Nucleus accumbens (tissue), 56 donors: ENCODE data around the gene SLC66A1.

Source experiments
- DNase-seq, 56 donors: peaks; one replicate each; lab custom pipeline; 2025; lab: John Stamatoyannopoulos, UW

SLC66A1 gene

GRCh38 chr1:19323987-19324664 lies 12.0 kb downstream of the SLC66A1 start:
- no peak for DNase-seq

- no peak for DNase-seq
These were observed 12.5 kb downstream of the SLC66A1 start for GRCh38 chr1:19324665-19324990.

- DNase-seq: no peak
These were observed 13.3 kb downstream of the SLC66A1 start for GRCh38 chr1:19325368-19325957.

DNA sequence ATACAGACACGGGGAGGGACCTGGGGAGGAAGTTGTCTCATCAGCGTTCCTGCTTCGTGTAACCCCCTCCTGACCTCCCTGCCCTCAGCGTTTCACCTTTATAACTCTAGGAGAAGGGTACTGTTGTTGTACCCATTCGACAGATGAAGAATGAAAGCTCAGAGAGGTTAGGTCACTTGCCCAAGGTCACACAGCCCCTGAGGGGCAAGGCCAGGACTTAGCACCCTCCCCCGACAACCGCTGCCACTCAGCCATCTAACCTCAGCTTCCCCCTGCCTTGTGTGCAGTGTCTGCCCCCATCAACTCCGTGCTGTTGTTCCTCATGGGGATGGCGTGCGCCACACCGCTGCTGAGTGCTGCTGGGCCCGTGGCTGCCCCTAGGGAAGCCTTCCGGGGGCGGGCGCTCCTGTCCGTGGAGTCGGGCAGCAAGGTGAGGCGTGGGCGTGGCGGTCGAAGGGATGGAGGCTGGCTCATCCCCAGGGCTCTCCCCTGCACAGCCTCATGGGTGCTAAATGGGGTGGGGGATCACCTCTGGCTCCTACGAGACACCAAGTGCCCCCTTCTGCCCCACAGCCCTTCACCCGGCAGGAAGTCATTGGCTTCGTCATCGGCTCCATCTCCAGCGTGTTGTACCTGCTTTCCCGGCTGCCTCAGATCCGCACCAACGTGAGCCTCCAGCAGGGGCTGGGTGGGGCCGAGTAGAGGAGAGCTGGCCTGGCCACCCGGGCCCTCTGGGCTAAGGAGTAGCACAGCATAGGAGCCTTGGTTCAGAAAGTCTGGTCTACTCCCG lies 14.0 kb downstream of the SLC66A1 start:
- no peak for DNase-seq

GRCh38 chr1:19326748-19327065 lies 14.6 kb downstream of the SLC66A1 start:
- no peak for DNase-seq

- DNase-seq: no peak
These were observed 15.2 kb downstream of the SLC66A1 start for GRCh38 chr1:19327301-19327700.

DNA sequence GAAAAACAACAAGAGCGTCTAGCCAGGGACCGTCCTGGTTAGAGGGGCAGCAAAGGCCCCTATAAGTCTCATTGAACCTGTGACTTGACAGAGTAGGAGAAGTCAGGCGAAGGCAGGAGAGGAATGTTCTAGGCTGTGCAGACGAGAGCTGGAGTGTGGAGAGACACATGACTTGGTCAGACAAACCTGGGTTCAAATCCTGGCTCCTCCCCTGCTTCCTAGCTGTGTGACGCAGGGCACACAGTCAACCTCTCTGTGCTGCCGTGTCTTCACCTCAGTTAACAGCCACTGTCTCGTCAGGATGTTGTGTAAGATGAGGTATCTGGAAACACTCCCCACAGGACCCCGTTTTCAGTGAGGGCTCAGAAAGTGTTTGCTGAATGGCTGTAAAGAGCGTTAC lies 15.6 kb downstream of the SLC66A1 start:
- DNase-seq: no peak

DNA sequence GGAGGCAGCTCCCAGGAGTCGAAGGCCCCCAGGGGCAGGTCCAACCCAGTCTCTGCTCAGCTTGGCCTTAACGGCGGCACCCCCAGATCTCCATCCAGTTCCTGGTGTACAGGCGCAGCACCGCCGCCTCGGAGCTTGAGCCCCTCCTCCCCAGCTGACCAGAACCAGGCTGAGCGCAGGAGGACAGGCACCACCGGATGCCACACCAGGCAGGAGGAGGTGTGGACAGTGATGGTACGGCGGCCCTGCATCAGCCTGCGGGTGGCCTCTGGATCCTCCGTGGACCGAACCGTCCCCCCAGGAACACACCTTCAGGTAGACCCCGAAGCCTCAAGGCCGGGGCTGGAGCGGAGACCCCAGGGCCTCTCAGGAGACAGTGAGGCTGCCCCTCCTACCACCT lies 16.4 kb downstream of the SLC66A1 start:
- DNase-seq: no peak

DNA sequence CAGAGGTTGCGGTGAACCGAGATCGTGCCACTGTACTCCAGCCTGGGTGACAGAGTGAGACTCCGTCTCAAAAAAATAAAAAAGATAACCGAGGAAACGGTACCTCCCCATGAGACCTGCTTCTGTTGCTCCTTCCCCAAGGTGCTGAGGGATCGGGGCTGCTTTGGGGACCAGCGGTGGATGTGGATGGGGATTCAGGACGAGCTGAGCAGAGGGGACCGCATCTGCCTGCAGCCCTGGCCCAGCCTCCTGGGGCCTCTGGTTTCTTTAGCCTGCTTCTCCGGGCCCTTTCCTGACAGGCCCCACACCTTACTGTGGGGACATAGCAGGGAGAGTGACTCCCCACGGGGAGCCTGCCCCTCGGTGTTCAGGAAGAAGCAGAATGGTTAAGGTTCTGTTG lies 17.1 kb downstream of the SLC66A1 start:
- no peak for DNase-seq

GRCh38 chr1:19329611-19330010 lies 17.5 kb downstream of the SLC66A1 start:
- no peak for DNase-seq

DNA sequence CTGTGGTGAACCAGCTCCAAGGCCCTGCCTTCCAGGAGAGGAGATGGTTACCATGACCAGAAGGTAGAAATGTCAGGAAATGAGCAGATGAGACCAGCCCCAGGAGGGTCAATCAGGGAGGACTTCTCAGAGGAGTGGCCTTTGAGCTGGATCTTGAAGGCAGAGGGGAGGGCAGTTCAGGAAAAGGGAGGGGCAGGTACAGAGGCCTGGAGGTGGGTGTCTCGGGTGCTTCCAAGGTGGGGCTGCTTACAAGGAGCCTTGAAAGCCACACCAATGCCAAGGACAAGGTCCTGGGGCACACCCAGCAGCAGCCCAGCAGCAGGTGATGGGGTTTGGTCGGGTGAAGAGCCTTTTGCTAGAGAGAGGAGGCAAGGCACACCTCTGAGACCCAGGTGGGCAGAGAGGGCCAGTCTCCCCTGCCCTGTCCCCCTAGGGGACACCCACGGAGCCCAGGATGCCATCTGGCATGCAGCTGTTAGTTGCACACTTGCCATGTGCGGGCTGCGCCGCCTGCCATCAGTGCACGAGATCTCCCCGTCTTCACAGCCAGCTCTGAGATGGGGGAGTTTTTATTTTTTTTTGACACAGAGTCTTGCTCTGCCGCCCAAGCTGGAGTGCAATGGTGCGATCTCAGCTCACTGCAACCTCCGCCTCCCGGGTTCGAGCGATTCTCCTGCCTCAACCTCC lies 18.5 kb downstream of the SLC66A1 start:
- DNase-seq: no peak

DNA sequence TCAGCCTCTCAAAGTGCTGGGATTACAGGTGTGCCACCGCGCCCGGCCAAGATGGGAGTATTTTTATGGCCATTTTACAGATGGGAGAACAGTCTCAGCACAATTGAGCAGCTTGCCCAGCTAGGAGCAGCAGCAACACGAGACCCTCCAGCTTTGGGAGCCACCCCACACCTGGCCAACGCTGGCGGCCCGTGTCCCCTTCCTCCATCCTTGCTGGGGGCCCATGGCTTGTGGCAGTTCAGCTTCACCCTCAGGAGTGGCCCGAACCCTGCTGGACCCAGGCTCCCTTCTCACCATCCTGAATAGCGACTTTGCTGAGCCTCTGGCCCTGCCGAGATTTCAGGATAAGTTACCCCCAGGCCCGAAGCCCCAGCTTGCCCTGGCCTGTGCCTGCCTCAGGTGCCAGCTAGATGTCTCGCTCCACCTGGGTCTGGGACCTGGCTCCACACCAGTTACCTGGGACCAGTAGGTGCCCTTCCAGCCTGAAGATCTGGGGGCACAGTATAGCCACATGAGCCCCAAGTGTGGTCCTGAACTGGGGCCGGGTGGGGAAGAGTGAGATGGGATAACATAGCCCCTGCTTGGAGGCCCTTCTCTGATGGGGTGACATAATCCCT lies 19.2 kb downstream of the SLC66A1 start:
- no peak for DNase-seq

DNA sequence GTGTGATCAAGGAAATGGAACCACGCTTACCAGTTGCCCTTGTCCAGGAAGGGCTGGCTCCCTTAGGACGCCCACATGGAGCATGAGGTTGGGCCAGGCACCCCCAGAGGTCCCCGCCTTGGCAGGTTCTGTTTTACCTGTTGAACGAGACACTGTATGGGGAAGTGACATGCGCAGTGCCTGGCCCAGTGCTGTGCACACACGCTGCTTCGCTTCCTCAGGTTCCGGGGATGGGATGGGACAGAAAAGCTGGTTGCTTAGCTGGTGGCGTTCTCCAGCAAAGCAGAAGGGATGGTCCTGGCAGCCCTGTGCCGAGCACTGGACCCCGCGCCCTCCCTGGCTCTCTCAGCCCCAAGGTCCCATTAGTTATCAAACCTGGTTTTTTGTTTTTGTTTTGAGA lies 20.7 kb downstream of the SLC66A1 start:
- DNase-seq: no peak

DNA sequence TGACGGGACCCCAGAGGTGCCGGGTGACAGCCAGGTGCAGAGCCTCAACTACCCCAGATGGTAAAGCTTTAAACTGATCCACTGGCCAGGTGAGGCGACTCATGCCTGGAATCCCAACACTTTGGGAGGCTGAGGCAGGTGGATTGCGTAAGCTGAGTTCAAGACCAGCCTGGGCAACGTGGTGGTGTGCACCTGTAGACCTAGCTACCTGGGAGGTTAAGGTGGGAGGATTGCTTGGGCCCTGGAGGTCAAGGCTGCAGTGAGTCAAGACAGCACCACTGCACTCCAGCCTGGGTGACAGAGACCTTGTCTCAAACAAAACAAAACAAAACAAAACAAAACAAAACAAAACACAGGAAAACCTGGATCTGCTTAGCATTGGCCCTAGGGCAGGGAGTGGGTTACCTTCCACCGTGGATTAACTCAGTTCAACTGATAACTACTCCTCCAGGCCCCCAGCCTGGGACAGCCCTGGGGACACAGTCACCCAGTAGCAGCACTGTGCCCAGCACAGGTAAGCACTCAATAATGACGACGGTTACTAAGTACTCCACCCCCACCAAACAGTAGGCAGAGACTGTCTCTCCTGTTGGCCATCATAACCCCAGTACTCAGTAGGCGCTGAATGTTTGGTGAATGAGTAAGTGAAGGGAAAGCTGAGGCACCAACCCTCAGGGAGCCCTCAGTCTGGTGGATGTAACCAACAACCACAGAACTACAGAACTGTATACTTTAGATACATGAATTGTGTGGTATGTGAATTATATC lies 21.6 kb downstream of the SLC66A1 start:
- DNase-seq: no peak

- no peak for DNase-seq
These were observed 24.4 kb downstream of the SLC66A1 start for GRCh38 chr1:19336543-19336942.

GRCh38 chr1:19337289-19337688 lies 25.2 kb downstream of the SLC66A1 start:
- no peak for DNase-seq

- DNase-seq: no peak
These were observed 26.2 kb downstream of the SLC66A1 start for GRCh38 chr1:19338323-19338762.

- no peak for DNase-seq
These were observed 27.2 kb downstream of the SLC66A1 start for GRCh38 chr1:19339214-19339861.

DNA sequence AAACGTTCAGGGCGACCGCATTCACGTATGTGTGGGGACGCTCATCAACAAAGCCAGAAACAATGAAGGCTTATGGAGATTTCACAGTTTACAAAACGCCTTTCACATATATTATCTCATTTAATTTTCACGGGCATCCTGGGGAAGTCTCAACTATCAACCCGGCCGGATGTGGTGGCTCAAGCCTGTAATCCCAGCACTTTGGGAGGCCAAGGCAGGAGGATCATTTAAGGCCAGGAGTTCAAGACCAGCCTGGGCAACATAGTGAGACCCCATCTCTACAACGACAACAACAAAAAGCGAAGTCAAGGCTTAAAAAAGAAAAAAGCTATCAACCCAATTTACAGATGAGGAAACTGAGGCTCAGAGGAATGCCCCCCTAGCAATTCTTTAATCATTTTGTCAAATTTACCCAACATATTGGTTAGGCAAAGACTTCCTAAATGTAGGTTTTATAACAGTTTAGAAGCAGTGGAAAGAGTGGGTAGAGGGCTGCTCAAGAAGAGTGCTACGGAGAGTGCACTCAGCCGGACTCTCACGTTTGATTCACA lies 28.3 kb downstream of the SLC66A1 start:
- DNase-seq: no peak
